GM21381 (cell line): Measurements from ENCODE around the gene AFF2.

Source experiments
- ATAC-seq: cut with Tn5 transposase; IDR thresholded peaks from one replicate; pipeline ENCODE4 v1.9.1; 2021; ENCODE audit warnings: mild to moderate bottlenecking, moderate library complexity; ENCODE audit not compliant: unreplicated experiment

The AFF2 gene

GRCh38 chrX:148909758-148910157 is 409.3 kb downstream of the AFF2 start:
- no peak for ATAC-seq

- ATAC-seq, result no peak
These were observed 413.6 kb downstream of the AFF2 start for GRCh38 chrX:148913971-148914370.

GRCh38 chrX:148914783-148915182 is 414.4 kb downstream of the AFF2 start:
- no peak for ATAC-seq

GRCh38 chrX:148915474-148915873 is 415.1 kb downstream of the AFF2 start:
- no peak for ATAC-seq

- no peak for ATAC-seq
These were observed 417.0 kb downstream of the AFF2 start for GRCh38 chrX:148917441-148917840.

- ATAC-seq, result no peak
These were observed 423.2 kb downstream of the AFF2 start for GRCh38 chrX:148923631-148924030.

GRCh38 chrX:148926371-148926770 is 426.0 kb downstream of the AFF2 start:
- no peak for ATAC-seq

- no peak for ATAC-seq
These were observed 428.4 kb downstream of the AFF2 start for GRCh38 chrX:148928811-148929210.

- ATAC-seq, result no peak
These were observed 429.3 kb downstream of the AFF2 start for GRCh38 chrX:148929686-148930085.

- ATAC-seq, result no peak
These were observed 429.9 kb downstream of the AFF2 start for GRCh38 chrX:148930206-148930729.

- ATAC-seq, result no peak
These were observed 433.5 kb downstream of the AFF2 start for GRCh38 chrX:148933881-148934280.

- no peak for ATAC-seq
These were observed 437.9 kb downstream of the AFF2 start for GRCh38 chrX:148938348-148938747.

- no peak for ATAC-seq
These were observed 440.1 kb downstream of the AFF2 start for GRCh38 chrX:148940411-148940996.

- ATAC-seq, result no peak
These were observed 442.3 kb downstream of the AFF2 start for GRCh38 chrX:148942754-148943153.

- ATAC-seq, result no peak
These were observed 447.1 kb downstream of the AFF2 start for GRCh38 chrX:148947399-148947975.

- ATAC-seq, result no peak
These were observed 455.9 kb downstream of the AFF2 start for GRCh38 chrX:148956352-148956751.

GRCh38 chrX:148958901-148959300 is 458.5 kb downstream of the AFF2 start:
- ATAC-seq, result no peak

- ATAC-seq, result no peak
These were observed 459.6 kb downstream of the AFF2 start for GRCh38 chrX:148960060-148960459.

GRCh38 chrX:148961985-148962384 is 461.6 kb downstream of the AFF2 start:
- ATAC-seq, result no peak

GRCh38 chrX:148976571-148977400 is 476.4 kb downstream of the AFF2 start:
- no peak for ATAC-seq

- ATAC-seq, result no peak
These were observed 479.4 kb downstream of the AFF2 start for GRCh38 chrX:148979786-148980185.

- ATAC-seq, result no peak
These were observed 483.8 kb downstream of the AFF2 start for GRCh38 chrX:148984238-148984637.
